Keratinocyte (primary cell): ENCODE measurements around the gene FRAS1. TPM values are rescaled to one million over a fixed set of nuclear protein-coding genes. Genes with fewer than 3 reads are reported as not detected.

ENCODE experiments used
- DNase-seq: peaks from one replicate; pipeline ENCODE4 v3.0.0-alpha.2; 2011; ENCODE audit warnings: low read depth, missing footprints, low spot score
- FAIRE-seq: peaks from 2 replicates; lab custom pipeline; 2011; peaks lifted over from hg19 to GRCh38; lab: Jason Lieb, UNC
- H2AFZ ChIP-seq: 2 replicates; pipeline ENCODE4 v1.6.0; 2012; ENCODE audit warnings: low read length, control low read depth, inconsistent platforms; ENCODE audit not compliant: control insufficient read depth
- H3K27ac ChIP-seq: 2 replicates; pipeline ENCODE4 v1.5.1; 2011; ENCODE audit warnings: low read length; ENCODE audit not compliant: control insufficient read depth, insufficient read depth
- H3K27me3 ChIP-seq: 3 replicates; pipeline ENCODE4 v1.6.0; 2011; ENCODE audit warnings: low read length; ENCODE audit not compliant: control insufficient read depth, insufficient read depth; ENCODE audit errors: extremely low read depth
- H3K36me3 ChIP-seq, 2 experiments: 2 replicates in 1 of 2; 3 replicates in 1 of 2; pipeline ENCODE4 v1.5.1; 2011; ENCODE audit warnings: low read length in 2 of 2, mild to moderate bottlenecking in 1 of 2; ENCODE audit not compliant: control insufficient read depth in 2 of 2, insufficient read depth in 2 of 2; ENCODE audit errors: extremely low read depth in 1 of 2
- H3K4me1 ChIP-seq: 3 replicates; pipeline ENCODE4 v1.5.1; 2011; ENCODE audit warnings: low read length; ENCODE audit not compliant: control insufficient read depth, insufficient read depth; ENCODE audit errors: extremely low read depth
- H3K4me2 ChIP-seq: 3 replicates; pipeline ENCODE4 v1.6.0; 2011; ENCODE audit warnings: low read depth, low read length; ENCODE audit not compliant: control insufficient read depth, insufficient read depth; ENCODE audit errors: extremely low read depth
- H3K4me3 ChIP-seq, 3 experiments: fragments of 200-600 bp in 1 of 3; sonication (generic) in 1 of 3; 2 replicates in 2 of 3; 3 replicates in 1 of 3; pipeline ENCODE4 v1.5.1; 2011 to 2016; ENCODE audit warnings: low read length in 3 of 3, mild to moderate bottlenecking in 3 of 3, control low read depth in 2 of 3, inconsistent platforms in 1 of 3, low read depth in 1 of 3, mixed read lengths in 1 of 3, mixed run types in 1 of 3, moderate library complexity in 1 of 3; ENCODE audit not compliant: control insufficient read depth in 2 of 3, insufficient read depth in 2 of 3; ENCODE audit errors: extremely low read depth in 1 of 3
- H3K79me2 ChIP-seq: 2 replicates; pipeline ENCODE4 v1.6.0; 2012; ENCODE audit warnings: low read length; ENCODE audit not compliant: control insufficient read depth, insufficient read depth
- H3K9ac ChIP-seq: 3 replicates; pipeline ENCODE4 v1.6.0; 2011; ENCODE audit warnings: low read length; ENCODE audit not compliant: control insufficient read depth, insufficient read depth; ENCODE audit errors: extremely low read depth
- H3K9me1 ChIP-seq: 3 replicates; pipeline ENCODE4 v1.6.0; 2011; ENCODE audit warnings: low read length; ENCODE audit not compliant: control insufficient read depth, insufficient read depth; ENCODE audit errors: extremely low read depth
- H3K9me3 ChIP-seq: 2 replicates; pipeline ENCODE4 v1.5.1; 2012; ENCODE audit warnings: low read depth, low read length; ENCODE audit not compliant: control insufficient read depth
- H4K20me1 ChIP-seq: 3 replicates; pipeline ENCODE4 v1.6.0; 2011; ENCODE audit warnings: low read length; ENCODE audit not compliant: control insufficient read depth, insufficient read depth; ENCODE audit errors: extremely low read depth
- CTCF ChIP-seq, 3 experiments: IDR thresholded peaks in 1 of 3; conservative IDR thresholded peaks in 1 of 3; optimal IDR thresholded peaks in 1 of 3; 2 replicates in 2 of 3; 3 replicates in 1 of 3; pipeline versions ENCODE3 to v1.5.1; 2011; ENCODE audit warnings: low read length in 3 of 3, mild to moderate bottlenecking in 3 of 3, moderate library complexity in 2 of 3, control low read depth in 1 of 3, inconsistent platforms in 1 of 3; ENCODE audit not compliant: insufficient read depth in 2 of 3; ENCODE audit errors: extremely low read depth in 1 of 3
- EZH2 ChIP-seq: IDR thresholded peaks from one replicate; pipeline ENCODE4 v1.6.1; 2012; ENCODE audit warnings: inconsistent platforms, mild to moderate bottlenecking, low read length, moderate library complexity
- dilution Hi-C: fragments of 300-500 bp; cut with MboI; formaldehyde crosslinking; loops from one replicate; pipeline ENCODE4 v1.7.0; 2020; ENCODE audit warnings: low sequenced_read_pairs; ENCODE audit not compliant: extremely low pct_ligation_motif_present
- polyA plus RNA-seq, 5 experiments: library from polyadenylated mRNA; depleted of rRNA in 3 of 5; stranded (reverse) in 3 of 5; stranded (forward) in 1 of 5; unstranded in 1 of 5; fragments of >200 nt; gene quantifications; 1 replicate in 1 of 5; 2 replicates in 3 of 5; 3 replicates in 1 of 5; pipeline versions ENCODE4 v1.2.1 to v1.2.3, GENCODE V29; 2011 to 2012; ENCODE audit warnings: missing spikeins in 2 of 5, low read depth in 1 of 5, low replicate concordance in 1 of 5

Gene FRAS1
- polyA plus RNA-seq, 1 donor (not counting 4 experiments of a cell fraction or from before 2014, with no cell fraction given) = 3.5 TPM

GRCh38 chr4:78169728-78170127 is 112.6 kb downstream of the FRAS1 start:
- H3K79me2 ChIP-seq = no peaks in the 10 kb centered on the region
- dilution Hi-C loops = no loop called here
- H2AFZ ChIP-seq = no peak overlapping the region
- FAIRE-seq (no peak), DNase-seq (no peak)
- no peak overlapping the region for H3K4me3 ChIP-seq
- H3K4me2 ChIP-seq = no peak overlapping the region
- no peaks in the 10 kb centered on the region for H3K36me3 ChIP-seq
- H3K9ac ChIP-seq = no peak overlapping the region
- no peaks in the 10 kb centered on the region for H3K9me3 ChIP-seq
- H3K4me1 ChIP-seq = no peaks in the 10 kb centered on the region
- H4K20me1 ChIP-seq = no peaks in the 10 kb centered on the region
- no peak for TF ChIP-seq EZH2
- TF ChIP-seq CTCF (optimal IDR thresholded peaks at IDR 0.05 in 1 of 3, IDR thresholded peaks at IDR 0.05 in 1 of 3, conservative IDR thresholded peaks at IDR 0.05 in 1 of 3; ENCODE audit: extremely low read depth in 1 of 3, insufficient read depth in 2 of 3, low read length in 3 of 3) = no peak
- H3K9me1 ChIP-seq = no peaks in the 10 kb centered on the region
- H3K27ac ChIP-seq = no peak overlapping the region
- H3K27me3 ChIP-seq = no peaks in the 10 kb centered on the region

GRCh38 chr4:78171482-78171881 is 114.4 kb downstream of the FRAS1 start:
- FAIRE-seq = no peak
- H3K9me1 ChIP-seq = no peaks in the 10 kb centered on the region
- no peaks in the 10 kb centered on the region for H3K79me2 ChIP-seq
- no peaks in the 10 kb centered on the region for H3K27me3 ChIP-seq
- no peak overlapping the region for H3K27ac ChIP-seq
- no peak overlapping the region for H2AFZ ChIP-seq
- H3K4me1 ChIP-seq = peaks cover 5% of the 10 kb centered on the region
- H3K4me2 ChIP-seq = no peak overlapping the region
- DNase-seq = no peak
- no peak overlapping the region for H3K4me3 ChIP-seq
- no peak overlapping the region for H3K9ac ChIP-seq
- H3K36me3 ChIP-seq = no peaks in the 10 kb centered on the region
- TF ChIP-seq CTCF (optimal IDR thresholded peaks at IDR 0.05 in 1 of 3, IDR thresholded peaks at IDR 0.05 in 1 of 3, conservative IDR thresholded peaks at IDR 0.05 in 1 of 3; ENCODE audit: extremely low read depth in 1 of 3, insufficient read depth in 2 of 3, low read length in 3 of 3) (peak in 1 of 3 experiments; percentile 12), EZH2 (no peak)
- no peaks in the 10 kb centered on the region for H4K20me1 ChIP-seq
- H3K9me3 ChIP-seq = no peaks in the 10 kb centered on the region
- dilution Hi-C loops = no loop called here
